ENCODE measurements around the gene SPHK1. TPM values are rescaled to one million over a fixed set of nuclear protein-coding genes. Genes with fewer than 3 reads are reported as not detected.

The SPHK1 gene
- total and polyA plus RNA-seq, 2 donors: 3.8 to 12.6 TPM

DNA sequence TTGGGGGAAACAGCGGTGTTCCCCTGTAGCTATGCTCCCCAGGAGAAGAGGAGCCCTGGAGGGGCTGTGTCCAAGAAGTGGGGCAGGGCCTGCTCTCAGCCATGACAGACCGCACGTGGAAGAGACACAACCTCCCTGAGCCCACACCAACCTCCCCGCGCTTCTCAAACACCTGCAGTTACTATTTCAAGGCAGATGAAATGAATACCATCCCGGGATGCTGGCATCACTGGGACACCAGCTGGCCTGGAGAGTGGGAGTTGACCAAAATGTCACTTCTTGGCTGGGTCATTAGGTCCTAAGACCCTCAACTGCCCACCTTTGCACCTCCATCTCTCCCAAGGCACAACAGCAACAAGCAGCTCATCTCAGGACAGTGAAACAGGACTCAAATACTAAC, 32.0 kb downstream of the SPHK1 start:
- no peak overlapping the region for H3K4me3 ChIP-seq (ENCODE audit: low read depth, low read length)
- 95% methylated on average over 6 of the region's 6 CpGs for WGBS
- H3K4me1 ChIP-seq (ENCODE audit: insufficient read depth): no peaks in the 10 kb centered on the region
- no peak overlapping the region for H3K27ac ChIP-seq (ENCODE audit: low read depth)
- no peaks in the 10 kb centered on the region for H3K36me3 ChIP-seq (ENCODE audit: insufficient read depth)
- no peak for DNase-seq (ENCODE audit: extremely low spot score)

DNA sequence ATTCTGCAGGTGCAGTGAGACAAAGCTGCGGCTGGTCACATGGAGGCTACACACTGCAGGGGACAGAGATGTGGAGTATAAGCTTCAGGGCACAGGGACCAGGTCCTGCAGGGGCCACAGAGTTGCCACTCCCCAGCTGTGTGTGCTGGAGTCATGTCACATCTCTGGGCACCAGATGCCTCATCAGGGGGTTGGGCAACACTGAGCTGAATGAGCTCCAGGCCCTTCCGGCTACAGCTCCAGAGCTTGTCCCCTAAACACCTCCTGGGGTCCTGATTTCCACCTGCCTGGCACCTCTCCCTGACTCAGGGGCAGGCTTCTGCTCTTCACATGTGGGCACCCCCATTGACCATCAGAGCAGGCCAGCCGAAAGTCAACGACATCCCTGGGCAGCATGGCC, 32.5 kb downstream of the SPHK1 start:
- H3K36me3 ChIP-seq (ENCODE audit: insufficient read depth): no peaks in the 10 kb centered on the region
- H3K27ac ChIP-seq (ENCODE audit: low read depth): no peak overlapping the region
- no peaks in the 10 kb centered on the region for H3K4me1 ChIP-seq (ENCODE audit: insufficient read depth)
- 94% methylated on average over 4 of the region's 4 CpGs for WGBS
- DNase-seq (ENCODE audit: extremely low spot score): no peak
- H3K4me3 ChIP-seq (ENCODE audit: low read depth, low read length): no peak overlapping the region

DNA sequence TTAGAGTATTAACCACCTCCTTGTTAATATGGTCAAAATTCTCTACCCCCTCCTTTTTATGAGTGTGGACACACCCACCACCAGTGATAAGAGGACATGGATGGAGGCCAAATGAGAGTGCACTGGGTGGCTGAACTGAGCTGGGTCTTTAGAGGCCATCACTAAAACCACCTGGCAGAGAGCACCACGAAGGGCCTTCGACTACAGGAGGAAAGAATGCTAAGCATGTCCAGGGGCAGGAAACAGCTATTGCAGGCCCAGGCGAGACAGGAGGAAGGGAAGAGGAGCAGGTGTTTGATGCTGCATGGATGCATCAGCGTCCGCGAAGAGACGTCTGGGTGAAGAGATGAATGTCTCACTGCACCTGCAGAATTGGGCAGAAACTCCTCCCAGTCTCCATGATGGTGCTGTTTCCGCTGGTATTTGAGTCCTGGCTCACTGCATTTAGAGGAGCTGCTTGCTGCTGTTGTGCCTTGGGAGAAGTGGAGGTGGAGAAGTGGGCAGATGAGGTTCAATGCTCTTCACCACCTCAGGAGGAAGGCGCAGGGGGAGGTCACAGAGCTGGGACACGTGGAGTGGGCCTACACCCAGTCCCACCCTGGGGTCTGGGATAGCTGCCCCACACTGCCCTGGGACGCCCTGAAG, 33.2 kb downstream of the SPHK1 start:
- Histone ChIP-seq H3K27ac (ENCODE audit: low read depth) (no peak overlapping the region), H3K4me1 (ENCODE audit: insufficient read depth) (no peaks in the 10 kb centered on the region), H3K4me3 (ENCODE audit: low read depth, low read length) (no peak overlapping the region), H3K36me3 (ENCODE audit: insufficient read depth) (no peaks in the 10 kb centered on the region)
- DNase-seq (ENCODE audit: extremely low spot score): no peak
- WGBS: 69% methylated on average over 11 of the region's 11 CpGs

DNA sequence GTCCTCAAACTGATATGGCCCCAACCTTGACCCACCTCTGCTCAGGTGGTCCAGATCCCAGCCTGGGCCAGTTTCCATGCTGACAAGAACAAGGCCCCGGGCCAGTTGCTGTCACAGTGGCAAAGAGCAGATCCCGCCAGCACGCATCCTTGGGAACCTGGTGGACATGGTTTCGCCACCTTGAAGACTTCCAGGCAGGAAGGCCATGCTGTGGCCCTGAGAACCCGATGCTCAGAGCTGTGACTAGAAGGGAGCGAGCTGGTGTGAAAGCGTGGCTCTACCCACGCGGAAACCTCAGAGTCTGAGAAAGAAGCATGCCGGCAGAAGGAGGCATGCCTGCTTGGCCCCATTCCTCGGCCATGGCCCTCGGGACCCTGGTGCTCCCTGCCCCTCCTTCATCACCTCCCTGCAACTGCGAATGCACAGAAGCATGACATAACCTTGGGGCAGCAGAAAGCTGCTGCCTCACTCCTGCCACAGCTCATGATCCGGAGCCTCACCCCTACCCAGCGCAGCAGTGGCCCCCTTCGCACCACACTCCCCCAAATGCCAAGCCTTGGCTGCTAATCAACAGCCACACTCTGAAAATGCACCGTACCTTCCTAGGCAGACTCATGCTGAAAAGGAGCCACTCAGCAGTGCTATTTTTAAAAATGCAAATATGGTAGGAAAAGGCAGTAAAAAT, 35.3 kb downstream of the SPHK1 start:
- Histone ChIP-seq H3K4me3 (ENCODE audit: low read depth, low read length) (no peak overlapping the region), H3K36me3 (ENCODE audit: insufficient read depth) (no peaks in the 10 kb centered on the region), H3K27ac (ENCODE audit: low read depth) (no peak overlapping the region), H3K4me1 (ENCODE audit: insufficient read depth) (no peaks in the 10 kb centered on the region)
- no peak for DNase-seq (ENCODE audit: extremely low spot score)
- 74% methylated on average over 17 of the region's 17 CpGs for WGBS

DNA sequence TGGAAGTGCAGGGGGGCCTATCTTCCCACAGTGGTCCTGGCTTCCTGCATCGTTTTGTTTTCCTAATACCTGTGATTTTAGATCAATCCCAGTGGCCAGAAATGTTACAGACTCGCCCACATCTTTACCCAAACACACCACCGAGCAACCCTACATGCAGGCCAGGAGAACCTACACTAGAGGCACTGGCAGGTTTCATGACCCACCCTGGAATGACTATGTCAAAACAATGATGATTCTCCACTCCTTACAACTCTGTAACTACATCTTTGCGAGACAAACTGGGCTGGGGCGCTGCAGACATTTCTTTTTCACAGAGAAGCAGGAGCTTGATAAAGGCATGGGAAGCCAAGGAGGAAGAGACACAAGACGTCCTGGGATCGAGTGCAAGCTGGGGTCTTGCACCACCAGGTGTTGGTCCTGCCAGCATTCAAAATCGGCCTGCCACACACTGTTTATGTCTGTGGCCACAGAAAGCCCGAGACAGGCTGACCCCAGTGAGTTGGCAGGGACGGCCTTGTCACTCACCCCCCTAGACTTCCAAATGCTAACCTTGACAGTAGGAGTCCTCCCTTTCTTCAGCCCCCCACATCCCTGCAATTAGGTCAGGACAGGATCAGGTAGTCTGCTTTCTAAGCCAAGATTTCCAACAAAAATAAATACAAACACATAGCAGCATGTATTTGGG, 36.1 kb downstream of the SPHK1 start:
- Histone ChIP-seq H3K36me3 (ENCODE audit: insufficient read depth) (no peaks in the 10 kb centered on the region), H3K27ac (ENCODE audit: low read depth) (no peak overlapping the region), H3K4me3 (ENCODE audit: low read depth, low read length) (no peak overlapping the region), H3K4me1 (ENCODE audit: insufficient read depth) (no peaks in the 10 kb centered on the region)
- DNase-seq (ENCODE audit: extremely low spot score): no peak
- 67% methylated on average over 10 of the region's 10 CpGs for WGBS

DNA sequence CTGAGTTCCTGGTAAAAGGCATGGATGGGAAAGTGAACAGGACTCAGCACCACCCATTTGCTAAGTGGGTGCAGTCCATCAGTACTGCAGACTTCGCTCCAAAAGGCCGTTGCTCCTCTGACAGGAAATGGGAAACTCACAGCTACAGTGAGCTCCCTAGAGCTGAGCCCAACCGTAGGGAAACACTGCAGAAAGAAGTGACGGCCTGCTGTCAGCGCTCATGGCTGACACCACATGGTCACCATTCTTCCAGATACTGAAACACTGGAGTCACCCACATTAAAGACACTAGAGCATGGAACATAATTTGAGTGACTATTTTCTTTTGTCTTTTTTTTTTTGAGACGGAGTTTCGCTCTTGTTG, 36.6 kb downstream of the SPHK1 start:
- WGBS: 59% methylated on average over 7 of the region's 7 CpGs

DNA sequence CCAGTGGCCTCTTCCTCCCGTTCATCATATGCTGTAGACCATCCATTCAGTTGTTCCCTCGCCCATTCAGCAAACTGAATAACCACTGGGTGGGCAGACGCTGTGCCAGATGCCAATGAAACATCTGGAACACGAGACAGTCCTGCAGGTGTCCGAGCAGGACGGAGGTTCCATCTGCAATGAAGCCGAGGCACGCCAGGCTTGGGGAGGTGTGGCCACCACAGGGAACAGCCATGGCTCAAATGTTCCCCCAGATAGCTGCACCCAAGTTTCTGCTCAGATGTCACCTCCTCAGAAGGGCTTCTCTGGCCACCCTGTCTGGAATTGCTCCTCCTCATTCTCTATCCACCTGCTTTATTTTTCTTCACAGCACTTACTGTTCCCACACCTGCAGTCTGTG, 38.0 kb downstream of the SPHK1 start:
- DNase-seq (ENCODE audit: extremely low spot score): no peak
- H3K27ac ChIP-seq (ENCODE audit: low read depth): no peak overlapping the region
- WGBS: 97% methylated on average over 8 of the region's 8 CpGs
- no peaks in the 10 kb centered on the region for H3K36me3 ChIP-seq (ENCODE audit: insufficient read depth)
- no peaks in the 10 kb centered on the region for H3K4me1 ChIP-seq (ENCODE audit: insufficient read depth)
- no peak overlapping the region for H3K4me3 ChIP-seq (ENCODE audit: low read depth, low read length)

More for the DNA sequence above, 36.6 kb downstream of the SPHK1 start:
- no peak for DNase-seq (ENCODE audit: extremely low spot score)
- no peaks in the 10 kb centered on the region for H3K36me3 ChIP-seq (ENCODE audit: insufficient read depth)
- no peak overlapping the region for H3K4me3 ChIP-seq (ENCODE audit: low read depth, low read length)
- H3K27ac ChIP-seq (ENCODE audit: low read depth): no peak overlapping the region
- H3K4me1 ChIP-seq (ENCODE audit: insufficient read depth): no peaks in the 10 kb centered on the region

- no peak for DNase-seq (ENCODE audit: extremely low spot score)
- H3K36me3 ChIP-seq (ENCODE audit: insufficient read depth): no peaks in the 10 kb centered on the region
- 94% methylated on average over 6 of the region's 6 CpGs for WGBS
Observed at GRCh38 chr17:76422860-76423259, 38.5 kb downstream of the SPHK1 start.

GRCh38 chr17:76426853-76427252, 42.4 kb downstream of the SPHK1 start:
- H3K36me3 ChIP-seq (ENCODE audit: insufficient read depth): no peaks in the 10 kb centered on the region
- no peak overlapping the region for H3K27ac ChIP-seq (ENCODE audit: low read depth)
- no peak for DNase-seq (ENCODE audit: extremely low spot score)
- H3K4me3 ChIP-seq (ENCODE audit: low read depth, low read length): no peak overlapping the region
- 87% methylated on average over 3 of the region's 3 CpGs for WGBS
- H3K4me1 ChIP-seq (ENCODE audit: insufficient read depth): no peaks in the 10 kb centered on the region

More at GRCh38 chr17:76422860-76423259, 38.5 kb downstream of the SPHK1 start:
- Histone ChIP-seq H3K4me1 (ENCODE audit: insufficient read depth) (no peaks in the 10 kb centered on the region), H3K27ac (ENCODE audit: low read depth) (no peak overlapping the region), H3K4me3 (ENCODE audit: low read depth, low read length) (no peak overlapping the region)

DNA sequence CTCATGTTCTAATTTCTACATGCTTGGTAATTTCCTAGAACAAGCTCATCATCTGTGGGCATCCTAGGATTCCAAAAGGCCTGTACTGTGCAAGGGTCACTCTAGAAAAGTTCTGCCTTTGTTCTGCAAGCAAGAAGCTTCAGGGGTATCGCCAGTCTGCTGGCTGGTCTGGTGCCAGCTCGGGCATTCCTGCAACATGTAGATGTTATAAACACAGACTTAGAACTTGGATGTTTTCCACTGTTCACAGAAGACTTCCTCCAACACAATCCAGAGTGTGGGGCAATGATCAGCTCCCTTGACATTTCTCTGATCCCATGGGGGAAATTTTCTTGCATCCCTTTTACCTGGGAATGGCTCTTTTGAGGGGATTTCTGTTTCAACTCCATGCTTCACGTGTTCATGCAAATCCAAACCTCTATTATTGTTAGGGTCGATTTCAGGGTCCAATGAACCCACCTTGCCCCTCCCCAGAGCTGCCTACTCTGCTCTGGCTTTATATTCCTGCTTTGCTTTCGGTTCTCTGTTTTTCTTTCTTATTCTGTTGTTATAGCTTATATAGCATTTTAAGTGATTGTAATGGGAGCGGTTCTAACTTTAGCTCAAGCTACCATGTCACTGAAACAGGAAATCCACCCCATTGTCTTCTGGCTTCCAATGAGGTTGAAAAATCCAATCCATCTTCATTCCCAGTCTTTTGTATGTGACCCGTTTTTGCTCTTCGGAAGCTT, 43.3 kb downstream of the SPHK1 start:
- no peak overlapping the region for H3K4me3 ChIP-seq (ENCODE audit: low read depth, low read length)
- H3K4me1 ChIP-seq (ENCODE audit: insufficient read depth): no peaks in the 10 kb centered on the region
- H3K27ac ChIP-seq (ENCODE audit: low read depth): no peak overlapping the region
- no peaks in the 10 kb centered on the region for H3K36me3 ChIP-seq (ENCODE audit: insufficient read depth)
- DNase-seq (ENCODE audit: extremely low spot score): no peak
- 70% methylated on average over 8 of the region's 8 CpGs for WGBS

- 92% methylated on average over 1 of the region's 1 CpG for WGBS
- no peak overlapping the region for H3K4me3 ChIP-seq (ENCODE audit: low read depth, low read length)
Observed at GRCh38 chr17:76428511-76428910, 44.1 kb downstream of the SPHK1 start.

DNA sequence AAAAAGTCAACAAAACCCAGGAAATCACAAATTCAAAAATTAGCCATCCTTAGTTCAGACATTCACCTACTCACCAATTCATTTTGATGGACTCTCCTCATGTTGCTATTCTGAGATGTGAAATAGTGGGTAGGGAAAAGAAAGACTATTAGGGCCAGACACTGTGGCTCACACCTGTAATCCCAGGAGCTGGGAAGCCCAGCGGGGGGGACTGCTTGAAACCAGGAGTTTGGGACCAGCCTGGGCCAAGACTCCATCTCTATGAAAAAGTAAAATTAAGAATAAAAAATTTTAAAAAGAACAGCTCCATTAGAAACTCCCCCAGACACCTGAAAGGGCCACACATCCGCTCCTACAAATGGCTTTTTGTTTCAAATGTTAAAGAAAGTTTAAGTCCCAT, 47.1 kb downstream of the SPHK1 start:
- WGBS: 97% methylated on average over 2 of the region's 2 CpGs
- Histone ChIP-seq H3K4me1 (ENCODE audit: insufficient read depth) (no peaks in the 10 kb centered on the region), H3K4me3 (ENCODE audit: low read depth, low read length) (no peak overlapping the region), H3K27ac (ENCODE audit: low read depth) (no peak overlapping the region), H3K36me3 (ENCODE audit: insufficient read depth) (no peaks in the 10 kb centered on the region)
- no peak for DNase-seq (ENCODE audit: extremely low spot score)

More at GRCh38 chr17:76428511-76428910, 44.1 kb downstream of the SPHK1 start:
- no peak for DNase-seq (ENCODE audit: extremely low spot score)
- H3K36me3 ChIP-seq (ENCODE audit: insufficient read depth): no peaks in the 10 kb centered on the region
- H3K4me1 ChIP-seq (ENCODE audit: insufficient read depth): no peaks in the 10 kb centered on the region
- no peak overlapping the region for H3K27ac ChIP-seq (ENCODE audit: low read depth)

- H3K36me3 ChIP-seq (ENCODE audit: insufficient read depth): no peaks in the 10 kb centered on the region
- no peak overlapping the region for H3K4me3 ChIP-seq (ENCODE audit: low read depth, low read length)
- WGBS: 86% methylated on average over 6 of the region's 6 CpGs
- no peak overlapping the region for H3K27ac ChIP-seq (ENCODE audit: low read depth)
- no peaks in the 10 kb centered on the region for H3K4me1 ChIP-seq (ENCODE audit: insufficient read depth)
- DNase-seq (ENCODE audit: extremely low spot score): no peak
Observed at GRCh38 chr17:76432004-76432403, 47.6 kb downstream of the SPHK1 start.
